HG02973 (cell line): ENCODE data around the gene DDIAS.
"Not testable (repeated sequence)": the region's sequence is repeated elsewhere in the genome, so short reads cannot be mapped to it uniquely, and the experiment has no call there.

ENCODE experiments used
- ATAC-seq: cut with Tn5 transposase; IDR thresholded peaks from one replicate; pipeline ENCODE4 v1.9.1; 2021; ENCODE audit warnings: moderate library complexity; ENCODE audit not compliant: unreplicated experiment

Gene DDIAS

DNA sequence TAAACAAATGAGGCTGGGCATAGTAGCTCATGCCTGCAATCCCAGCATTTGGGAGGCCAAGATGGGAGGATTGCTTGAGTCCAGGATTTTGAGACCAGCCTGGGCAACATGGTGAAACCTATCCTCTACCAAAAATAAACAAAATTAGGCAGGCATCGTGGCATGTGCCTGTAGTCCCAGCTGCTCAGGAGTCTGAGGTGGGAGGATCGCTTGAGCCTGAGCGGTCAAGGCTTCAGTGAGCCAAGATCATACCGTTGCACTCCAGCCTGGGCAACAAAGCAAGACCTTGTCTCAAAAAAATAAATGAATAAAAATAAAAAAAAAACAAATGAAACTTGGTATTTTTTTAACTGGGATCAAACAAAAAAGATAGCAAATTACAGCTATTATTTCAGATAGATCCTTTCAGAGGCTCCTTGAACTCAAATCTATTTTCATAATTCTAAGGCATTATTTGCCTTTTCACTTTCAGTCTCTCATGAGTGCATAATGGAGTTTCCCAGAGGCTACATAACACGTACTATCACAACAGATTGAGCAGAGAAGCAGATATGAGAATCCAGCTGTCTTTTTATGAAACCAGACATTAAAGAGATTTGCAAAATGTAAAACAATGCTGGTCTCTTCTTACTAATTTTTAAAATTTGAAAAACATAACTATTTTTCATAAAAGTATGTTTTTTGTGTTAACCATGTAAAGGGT, 23.1 kb downstream of the DDIAS start:
- ATAC-seq = no peak

DNA sequence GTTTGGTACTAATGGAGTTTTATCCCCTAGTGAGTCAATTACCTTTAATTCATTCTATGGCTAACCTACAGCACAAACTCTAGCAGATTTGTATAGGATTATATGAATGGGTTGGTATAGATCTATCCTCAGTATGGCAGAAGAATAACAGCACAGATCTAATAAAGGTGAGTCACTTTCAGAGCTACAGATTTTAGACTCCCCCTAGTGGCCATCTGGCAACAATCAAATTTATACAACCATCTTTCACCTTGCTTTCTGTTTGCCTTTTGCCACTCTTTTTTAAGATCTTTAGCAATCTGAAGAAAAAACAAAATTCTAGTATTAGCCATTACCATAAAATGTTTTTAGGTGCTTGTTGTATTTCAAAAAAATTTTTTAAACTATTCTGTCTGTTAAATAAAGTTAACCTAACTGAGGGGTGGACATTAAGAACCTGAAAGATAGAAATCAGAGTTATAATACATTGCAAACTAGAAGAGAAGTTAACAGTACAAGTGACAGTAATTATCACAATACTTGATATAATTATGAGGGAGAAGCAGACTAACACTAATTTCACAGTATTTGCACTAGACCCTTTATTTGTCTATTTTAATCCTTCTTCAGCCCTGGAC, 25.8 kb downstream of the DDIAS start:
- ATAC-seq = peak; percentile 76

DNA sequence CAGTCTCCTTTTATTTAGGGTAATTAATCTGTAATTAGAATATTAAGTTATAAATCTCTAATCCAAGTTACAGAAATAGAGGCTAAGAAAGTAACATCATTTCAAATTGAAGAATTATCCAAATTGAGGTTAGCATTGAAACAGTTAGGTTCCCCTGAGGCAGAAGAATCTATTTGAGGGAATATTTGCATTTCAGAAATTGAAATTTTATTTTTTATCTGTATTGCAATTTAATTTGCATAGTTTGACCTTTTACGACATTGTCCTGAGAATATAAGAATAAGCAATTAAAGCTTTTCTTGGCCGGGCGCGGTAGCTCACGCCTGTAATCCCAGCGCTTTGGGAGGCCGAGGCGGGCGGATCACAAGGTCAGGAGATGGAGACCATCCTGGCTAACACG, 27.6 kb downstream of the DDIAS start:
- no peak for ATAC-seq

DNA sequence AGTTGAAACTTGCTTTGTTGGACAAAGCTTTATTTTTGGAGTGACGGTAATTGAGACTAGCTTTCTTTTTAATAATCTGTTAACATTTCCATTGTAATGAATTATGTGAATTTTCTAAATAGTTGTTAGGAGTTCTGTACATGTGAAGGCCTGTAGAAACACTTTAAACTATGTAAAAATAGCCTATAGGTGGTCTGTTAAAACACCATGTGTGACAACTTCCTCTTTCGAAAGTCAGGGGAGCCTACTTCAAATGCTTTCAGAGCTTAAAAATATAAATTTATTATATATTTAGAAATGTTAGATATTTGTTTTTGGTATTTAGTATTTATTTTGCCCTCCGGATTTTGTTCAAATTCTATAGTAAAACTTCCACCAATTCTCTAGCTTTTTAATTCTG, 28.7 kb downstream of the DDIAS start:
- ATAC-seq = no peak

DNA sequence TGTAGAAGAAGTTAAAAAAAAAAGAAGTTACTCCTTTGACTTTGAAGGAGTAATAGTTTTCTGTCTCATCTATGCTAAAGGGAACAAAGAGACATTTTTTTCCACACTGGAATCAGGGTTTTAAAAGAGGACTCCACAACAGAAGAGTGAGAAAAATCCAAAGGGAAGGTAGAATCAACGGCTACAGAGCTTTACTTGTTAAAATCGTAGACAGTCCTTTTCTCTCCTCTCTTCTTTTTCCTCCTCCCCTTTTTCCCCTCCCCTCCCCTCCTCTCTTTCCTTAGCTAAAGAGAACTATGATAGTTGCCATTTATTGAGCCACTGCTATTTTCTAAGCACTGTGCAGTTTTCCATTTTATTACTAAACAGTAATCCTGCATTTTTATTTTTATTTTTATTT, 29.2 kb downstream of the DDIAS start:
- ATAC-seq = no peak

DNA sequence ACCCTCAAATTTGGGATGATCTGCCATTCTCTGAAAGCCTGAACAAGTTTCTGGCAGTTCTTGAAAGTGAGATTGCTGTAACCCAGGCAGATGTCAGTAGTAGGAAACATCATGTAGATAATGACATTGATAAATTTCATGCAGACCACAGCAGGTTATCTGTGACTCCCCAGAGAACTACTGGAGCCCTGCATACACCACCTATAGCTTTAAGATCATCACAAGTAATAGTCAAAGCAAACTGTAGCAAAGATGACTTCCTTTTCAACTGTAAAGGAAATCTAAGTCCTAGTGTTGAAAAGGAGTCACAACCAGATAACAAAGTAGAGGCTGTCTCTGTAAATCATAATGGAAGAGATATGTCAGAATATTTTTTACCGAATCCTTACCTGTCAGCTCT, 31.0 kb downstream of the DDIAS start:
- ATAC-seq = no peak

DNA sequence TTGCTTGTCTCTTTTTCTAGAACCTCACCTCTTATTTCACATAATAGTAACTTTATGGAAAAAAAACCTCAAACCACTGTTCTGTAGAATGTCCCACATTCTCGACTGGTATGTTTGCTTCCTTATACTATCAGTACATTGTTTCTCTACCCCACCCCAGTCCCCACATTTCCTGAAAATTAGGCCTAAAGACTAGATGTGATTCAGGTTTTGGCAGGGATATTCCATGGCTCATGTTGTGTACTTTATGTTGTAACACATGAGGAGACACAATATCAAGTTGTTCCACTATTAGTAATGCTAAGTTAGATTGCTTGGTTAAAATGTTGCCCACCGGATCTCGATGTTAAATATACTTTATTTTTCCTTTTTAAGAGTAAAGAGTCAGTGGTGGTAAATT, 34.7 kb downstream of the DDIAS start:
- ATAC-seq = no peak

DNA sequence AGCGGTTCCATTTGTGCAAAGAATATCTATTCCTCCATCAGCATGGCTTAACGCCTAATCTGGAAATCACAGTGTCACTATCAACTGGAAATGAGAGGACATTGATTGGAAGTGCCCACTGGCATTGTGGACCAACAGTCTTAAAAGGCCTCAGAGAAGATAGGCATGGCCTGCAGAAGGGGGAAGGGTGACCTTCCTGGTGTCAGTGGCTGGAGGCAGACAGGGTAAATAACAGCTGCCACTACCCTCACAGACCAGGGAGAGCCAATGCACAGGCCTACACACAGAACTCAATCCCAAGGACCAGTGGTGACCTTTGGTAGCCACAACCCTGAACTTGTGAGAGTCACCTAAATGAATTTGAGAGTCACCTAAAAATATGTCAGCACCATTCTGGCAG, 36.0 kb downstream of the DDIAS start:
- no peak for ATAC-seq

DNA sequence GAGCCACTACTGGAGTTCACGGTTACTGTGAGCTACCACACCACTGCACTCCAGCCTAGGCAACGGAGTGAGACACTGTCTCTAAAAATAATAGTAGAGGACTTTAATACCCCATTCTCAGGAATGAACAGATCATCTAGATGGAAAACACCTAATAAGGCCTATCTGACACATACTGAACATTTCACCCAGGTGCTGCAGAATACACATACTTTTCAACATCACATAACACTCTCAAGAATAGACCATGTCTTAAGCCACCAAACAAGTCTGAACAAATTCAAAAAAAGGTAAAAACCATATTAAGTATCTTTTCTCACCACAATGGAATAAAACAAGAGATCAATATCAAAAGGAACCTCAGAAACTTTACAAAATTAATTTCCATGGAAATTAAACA, 37.9 kb downstream of the DDIAS start:
- ATAC-seq = no peak

DNA sequence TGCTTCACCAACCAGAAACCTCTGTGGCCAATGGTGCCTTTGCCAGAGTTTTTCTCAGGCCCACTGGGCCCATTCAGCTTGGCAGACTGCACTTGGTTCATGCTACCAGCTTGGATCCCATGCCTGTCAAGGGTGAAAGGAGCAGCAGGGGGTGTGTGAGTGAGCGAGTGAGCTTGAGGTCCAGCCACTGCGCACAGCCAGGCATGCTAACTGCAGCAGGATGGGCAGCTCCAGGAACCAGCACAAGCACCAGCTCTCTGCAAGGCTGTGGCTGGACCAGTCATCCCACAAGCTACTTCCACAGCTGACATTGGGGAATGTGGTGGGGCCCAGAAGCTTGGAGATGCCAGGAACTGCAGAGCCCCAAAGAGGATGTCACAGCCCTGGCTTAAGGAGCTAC, 40.8 kb downstream of the DDIAS start:
- no peak for ATAC-seq

DNA sequence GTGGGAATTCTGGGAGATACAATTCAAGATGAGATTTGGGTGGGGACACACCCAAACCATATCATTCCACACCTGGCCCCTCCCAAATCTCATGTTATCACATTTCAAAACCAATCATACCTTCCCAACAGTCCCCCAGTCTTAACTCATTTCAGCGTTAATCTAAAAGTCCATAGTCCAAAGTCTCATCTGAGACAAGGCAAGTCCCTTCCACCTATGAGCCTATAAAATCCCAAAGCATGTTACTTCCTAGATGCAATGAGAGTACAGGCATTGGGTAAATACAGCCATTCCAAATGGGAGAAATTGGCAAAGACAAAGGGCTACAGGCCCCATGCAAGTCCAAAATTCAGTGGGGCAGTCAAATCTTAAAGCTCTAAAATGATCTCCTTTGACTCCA, 41.9 kb downstream of the DDIAS start:
- ATAC-seq = not testable (repeated sequence)

DNA sequence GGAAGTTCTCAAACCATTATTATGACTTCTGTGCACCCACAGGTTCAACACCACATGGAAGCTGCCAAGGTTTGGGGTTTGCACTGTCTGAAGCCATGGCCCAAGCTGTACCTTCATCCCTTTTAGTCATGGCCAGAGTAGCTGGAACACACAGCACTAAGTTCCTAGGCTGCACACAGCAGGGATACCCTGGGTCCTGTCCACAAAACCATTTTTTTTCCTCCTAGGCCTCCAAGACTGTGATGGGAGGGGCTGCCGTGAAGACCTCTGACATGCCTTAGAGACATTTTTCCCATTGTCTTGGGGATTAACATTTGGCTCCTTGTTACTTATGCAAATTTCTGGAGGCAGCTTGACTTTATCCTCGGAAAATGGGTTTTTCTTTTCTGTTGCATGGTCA, 42.7 kb downstream of the DDIAS start:
- ATAC-seq = no peak

DNA sequence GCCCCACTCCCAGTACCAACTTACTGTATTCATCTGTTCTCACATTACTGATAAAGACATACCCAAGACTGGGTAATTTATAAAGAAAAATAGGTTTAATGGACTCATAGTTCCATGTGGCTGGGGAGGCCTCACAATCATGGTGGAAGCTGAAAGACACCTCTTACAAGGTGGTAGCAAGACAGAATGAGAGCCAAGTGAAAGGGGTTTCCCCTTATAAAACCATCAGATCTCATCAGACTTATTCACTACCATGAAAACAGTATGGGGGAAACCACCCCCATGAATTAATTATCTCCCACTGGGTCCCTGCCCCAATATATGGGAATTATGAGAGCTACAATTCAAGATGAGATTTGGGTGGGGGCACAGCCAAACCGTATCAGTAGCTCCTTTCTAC, 43.5 kb downstream of the DDIAS start:
- ATAC-seq = not testable (repeated sequence)

DNA sequence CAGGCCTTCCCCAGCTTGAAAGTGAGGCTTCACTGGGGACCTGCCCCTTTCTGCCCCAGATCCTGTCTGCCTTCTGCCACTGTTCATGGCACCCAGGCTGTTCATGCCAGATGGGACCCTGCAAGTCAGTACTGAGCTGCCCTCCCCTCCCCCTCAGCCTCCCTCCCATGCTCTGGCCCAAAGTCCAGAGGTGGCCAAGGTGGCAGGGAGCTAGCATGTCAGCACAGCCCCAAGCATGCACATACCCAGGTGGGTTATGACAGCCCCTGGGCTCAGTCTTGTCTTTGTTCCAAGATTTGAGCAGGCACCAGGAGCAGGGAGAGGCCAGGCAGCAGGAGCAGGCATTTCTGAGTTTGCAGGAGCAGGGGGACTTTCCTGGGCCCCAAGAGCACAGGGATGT, 44.1 kb downstream of the DDIAS start:
- ATAC-seq = no peak

DNA sequence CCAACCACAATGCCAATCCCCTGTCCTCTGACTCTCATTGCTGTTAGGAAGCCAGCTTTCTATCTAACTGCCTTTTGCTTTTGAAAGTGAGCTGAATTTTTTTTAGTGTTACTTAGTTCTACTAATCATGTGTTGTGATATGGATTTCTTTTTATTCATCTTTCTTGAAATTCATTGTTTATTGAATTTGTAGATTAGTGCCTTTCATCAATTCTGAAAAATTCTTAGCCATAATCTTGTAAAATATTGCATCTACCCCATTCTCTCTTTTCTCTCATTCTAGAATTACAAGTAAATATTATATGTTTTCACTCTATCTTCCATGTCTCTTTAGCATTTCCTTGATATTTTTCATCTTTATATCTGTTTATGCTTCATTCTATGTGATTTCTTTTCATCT, 47.8 kb downstream of the DDIAS start:
- ATAC-seq = no peak

DNA sequence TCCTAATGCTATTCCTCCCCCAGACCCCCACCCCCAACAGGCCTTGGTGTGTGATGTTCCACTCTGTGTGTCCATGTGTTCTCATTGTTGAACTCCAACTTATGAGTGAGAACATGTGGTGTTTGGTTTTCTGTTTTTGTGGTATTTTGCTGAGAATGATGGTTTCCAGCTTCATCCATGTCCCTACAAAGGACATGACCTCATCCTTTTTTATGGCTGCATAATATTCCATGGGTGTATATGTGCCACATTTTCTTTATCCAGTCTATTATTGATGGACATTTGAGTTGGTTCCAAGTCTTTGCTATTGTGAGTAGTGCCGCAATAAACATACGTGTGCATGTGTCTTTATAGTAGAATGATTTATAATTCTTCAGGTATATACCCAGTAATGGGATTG, 49.0 kb downstream of the DDIAS start:
- not testable (repeated sequence) for ATAC-seq

DNA sequence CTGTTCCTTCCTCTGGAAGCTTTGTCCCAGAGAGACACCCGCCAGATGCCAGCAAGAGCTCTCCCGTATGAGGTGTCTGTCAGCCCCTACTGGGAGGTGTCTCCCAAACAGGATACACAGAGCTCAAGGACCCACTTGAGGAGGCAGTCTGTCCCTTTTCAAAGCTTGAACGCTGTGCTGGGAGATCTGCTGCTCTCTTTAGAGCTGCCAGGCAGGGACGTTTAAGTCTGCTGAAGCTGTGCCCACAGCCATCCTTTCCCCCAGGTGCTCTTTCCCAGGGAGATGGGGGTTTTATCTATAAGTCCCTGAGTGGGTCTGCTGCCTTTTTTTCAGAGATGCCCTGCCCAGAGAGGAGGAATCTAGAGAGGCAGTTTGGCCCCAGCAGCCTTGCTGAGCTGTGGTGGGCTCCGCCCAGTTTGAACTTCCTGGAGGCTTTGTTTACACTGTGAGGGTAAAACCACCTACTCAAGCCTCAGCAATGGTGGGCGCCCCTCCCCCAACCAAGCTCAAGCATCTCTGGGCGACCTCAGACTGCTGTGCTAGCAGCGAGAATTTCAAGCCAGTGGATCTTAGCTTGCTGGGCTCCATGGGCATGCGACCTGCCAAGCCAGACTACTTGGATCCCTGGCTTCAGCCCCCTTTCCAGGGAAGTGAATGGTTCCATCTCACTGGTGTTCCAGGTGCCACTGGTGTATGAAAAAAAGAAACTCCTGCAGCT, 54.4 kb downstream of the DDIAS start:
- not testable (repeated sequence) for ATAC-seq

DNA sequence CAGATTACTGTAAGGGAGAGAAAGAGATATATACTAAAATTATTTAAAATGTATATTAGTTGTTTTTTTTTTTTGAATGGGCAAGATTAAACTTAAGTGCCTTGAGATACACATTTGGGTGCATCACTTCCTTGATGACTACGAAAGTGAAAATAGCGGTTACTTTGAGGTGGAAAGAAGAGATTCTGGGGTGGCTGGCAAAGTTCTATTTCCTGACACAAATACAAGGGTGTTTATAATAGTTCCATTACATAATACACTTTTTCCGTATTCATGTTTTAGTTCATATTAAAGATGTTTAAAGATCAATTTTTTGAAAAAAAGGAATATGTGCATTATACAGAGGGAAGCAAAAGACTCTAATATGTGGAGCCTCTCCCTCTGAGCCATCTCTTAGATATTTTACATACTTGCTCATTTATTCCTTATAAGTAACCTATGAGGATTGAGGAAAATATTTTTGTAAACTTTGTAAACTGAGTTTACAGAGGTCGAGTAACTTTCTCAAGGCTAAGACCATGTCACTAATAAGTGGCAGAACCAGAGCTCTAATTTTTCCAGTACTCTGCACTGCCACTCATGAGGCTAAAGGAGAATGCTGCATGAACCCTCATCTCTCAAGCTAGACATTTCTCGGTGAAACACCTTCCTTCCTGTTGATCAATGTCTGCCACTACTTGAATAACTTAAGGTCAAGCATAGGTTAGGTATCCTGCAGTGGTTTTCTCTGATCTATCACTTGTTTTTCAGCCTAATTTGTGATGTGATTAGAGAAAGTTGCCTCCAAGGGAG, 58.6 kb downstream of the DDIAS start:
- ATAC-seq = peak; percentile 87

DNA sequence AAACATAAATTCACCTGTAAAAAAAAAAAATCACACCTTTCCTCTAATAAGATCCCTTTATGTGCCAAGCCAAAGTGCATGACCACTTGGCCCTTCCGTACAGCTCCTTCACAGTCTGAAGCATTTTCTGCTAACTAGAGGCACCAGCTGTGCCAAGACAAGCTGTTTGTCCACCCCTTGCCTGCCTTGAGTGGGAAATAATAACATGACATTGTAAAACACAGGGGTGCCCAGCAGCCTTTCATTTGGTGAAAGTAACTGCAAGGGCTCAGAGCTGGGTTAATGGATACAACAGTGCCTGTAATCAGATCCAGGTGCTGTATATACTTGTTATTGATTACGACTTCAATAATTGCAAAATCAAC, 59.2 kb downstream of the DDIAS start:
- ATAC-seq = no peak

DNA sequence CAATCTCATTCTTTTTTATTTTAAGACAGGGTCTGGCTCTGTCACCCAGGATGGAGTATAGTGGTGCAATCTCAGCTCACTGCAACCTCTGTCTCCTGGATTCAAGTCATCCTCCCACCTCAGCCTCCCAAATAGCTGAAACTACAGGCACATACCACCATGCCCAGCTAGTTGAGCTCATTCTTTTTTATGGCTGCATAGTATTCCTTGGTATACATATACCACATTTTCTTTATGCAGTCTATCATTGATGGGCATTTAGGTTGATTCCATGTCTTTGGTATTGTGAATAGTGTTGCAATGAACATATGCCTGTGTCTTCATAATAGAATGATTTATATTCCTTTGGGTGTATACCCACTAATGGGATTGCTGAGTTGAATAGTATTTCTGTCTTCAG, 60.5 kb downstream of the DDIAS start:
- ATAC-seq = not testable (repeated sequence)

DNA sequence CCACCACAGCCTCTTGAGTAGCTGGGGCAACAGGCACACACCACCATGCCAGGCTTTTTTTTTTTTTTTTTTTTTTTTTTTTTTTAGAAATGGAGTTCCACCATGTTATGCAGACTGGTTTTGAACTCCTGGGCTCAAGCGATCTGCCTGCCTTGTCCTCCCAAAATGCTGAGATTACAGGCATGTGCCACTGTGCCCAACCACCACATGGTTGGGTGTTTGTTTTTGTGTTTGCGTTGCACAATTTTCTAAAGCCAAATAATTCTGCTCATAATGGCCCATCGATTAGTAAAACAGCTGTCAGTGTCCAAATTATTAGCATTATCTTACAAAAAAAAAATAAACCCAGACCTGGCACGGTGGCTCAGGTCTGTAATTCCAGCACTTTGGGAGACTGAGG, 65.8 kb downstream of the DDIAS start:
- no peak for ATAC-seq

DNA sequence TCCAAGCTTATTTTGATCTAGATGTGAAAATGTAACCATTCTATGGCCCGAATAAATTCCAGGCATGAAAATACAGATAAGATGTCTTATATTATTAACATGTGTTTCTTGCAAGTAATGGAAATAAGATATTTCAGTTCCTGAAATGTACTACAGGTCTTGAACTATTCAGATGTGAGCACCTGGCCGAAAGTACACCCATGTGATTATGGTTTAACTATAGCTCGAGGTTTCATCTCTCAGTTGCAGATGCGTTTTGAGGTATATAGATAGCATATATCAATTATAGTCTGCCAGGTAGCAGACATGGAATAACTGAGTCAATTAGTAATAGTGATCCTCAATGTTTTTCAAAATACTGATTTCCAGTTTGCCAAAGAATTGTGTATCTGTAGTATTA, 68.3 kb downstream of the DDIAS start:
- ATAC-seq = peak; percentile 98
